DLD1 (cell line): ENCODE results near the gene COMMD1.

Source experiments
- in situ Hi-C: cut with HindIII; loops from 2 replicates; pipeline ENCODE4 v1.10.0; 2017; ENCODE audit warnings: low sequenced_read_pairs

Gene COMMD1

DNA sequence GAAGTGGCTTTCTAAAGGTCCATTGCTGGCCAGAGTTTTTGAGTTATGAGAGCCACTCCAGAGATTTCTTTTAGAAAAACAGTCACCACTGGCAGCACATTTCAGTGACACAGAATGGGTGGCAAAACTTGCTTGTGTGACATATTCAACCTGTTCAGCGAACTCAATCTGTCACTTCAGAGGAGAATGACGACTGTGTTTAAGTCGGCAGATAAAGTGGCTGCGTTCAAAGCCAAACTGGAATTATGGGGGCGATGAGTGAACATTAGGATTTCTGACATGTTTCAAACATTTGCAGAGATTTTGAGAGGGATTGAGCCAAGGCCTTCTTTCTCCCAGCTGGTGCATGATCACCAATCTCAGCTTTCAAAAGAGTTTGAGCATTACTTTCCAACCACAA is 150.9 kb downstream of the COMMD1 start:
- in situ Hi-C loops = no loop called here

DNA sequence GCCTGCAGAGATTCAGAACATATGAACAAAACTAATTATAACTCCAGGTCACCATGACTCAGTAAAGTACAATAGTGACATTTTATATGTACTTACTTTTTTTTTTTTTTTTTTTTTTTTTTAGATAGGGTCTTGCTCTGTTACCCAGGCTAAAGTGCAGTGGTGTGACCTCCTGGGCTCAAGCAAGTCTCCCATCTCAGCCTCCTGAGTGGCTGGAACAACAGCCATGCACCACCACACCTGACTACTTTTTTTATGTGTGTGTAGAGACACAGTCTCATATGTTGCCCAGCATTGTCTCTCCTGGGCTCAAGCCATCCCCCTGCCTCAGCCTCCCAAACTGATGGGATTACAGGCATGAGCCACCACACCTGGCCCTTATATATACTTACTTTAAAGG is 159.8 kb downstream of the COMMD1 start:
- in situ Hi-C loops = no loop called here

GRCh38 chr2:62071126-62071598 is 165.7 kb downstream of the COMMD1 start:
- in situ Hi-C loops = no loop called here

- in situ Hi-C loops = no loop called here
Observed at GRCh38 chr2:62071760-62072680, 166.5 kb downstream of the COMMD1 start.

DNA sequence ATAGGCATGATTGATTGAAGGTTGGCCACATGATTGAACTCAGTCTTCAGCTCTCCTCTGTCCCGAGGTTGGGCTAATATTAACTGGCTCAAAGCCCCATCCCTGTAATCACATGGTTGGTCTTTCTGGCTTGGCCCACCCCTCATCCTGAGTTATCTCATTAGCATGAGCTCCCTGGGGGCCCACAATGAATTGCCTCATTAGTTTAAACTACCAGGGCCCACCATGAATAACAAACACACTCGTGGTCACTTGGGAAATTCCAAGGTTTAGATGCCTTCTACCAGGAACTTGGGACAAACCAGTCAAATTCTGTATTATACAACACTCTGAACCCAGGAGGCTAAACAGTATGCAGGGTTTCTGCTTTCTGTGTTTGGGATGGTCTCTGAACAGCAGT is 168.8 kb downstream of the COMMD1 start:
- in situ Hi-C loops = no loop called here

DNA sequence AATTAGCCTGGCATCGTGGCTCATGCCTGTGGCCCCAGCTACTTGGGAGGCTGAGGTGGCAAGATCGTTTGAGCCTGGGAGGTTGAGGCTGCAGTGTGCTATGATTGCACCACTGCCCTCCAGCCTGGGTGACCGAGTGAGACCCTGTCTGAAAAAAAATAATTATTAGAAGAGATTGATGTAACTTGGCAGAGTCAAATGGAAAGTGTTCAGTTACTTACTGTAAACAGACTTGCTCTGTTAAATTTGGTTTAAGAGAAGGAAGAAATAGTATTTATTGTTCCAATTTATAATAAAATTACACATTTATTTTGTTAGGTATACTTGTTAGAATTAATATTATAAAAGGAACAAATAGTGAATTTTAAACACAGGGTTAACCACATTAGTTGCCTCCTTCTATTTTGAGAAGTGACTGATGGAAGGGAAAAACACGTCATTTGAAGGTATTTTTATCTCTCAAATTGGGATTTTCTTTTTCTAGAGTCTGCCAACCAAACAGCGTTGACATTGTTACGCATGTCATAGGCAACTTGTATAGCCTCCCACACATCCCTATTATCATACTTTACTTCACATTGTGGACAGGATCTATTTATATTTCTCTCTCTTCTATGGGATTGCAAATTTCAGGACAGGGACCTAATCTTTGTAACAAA is 171.6 kb downstream of the COMMD1 start:
- in situ Hi-C loops = no loop called here

DNA sequence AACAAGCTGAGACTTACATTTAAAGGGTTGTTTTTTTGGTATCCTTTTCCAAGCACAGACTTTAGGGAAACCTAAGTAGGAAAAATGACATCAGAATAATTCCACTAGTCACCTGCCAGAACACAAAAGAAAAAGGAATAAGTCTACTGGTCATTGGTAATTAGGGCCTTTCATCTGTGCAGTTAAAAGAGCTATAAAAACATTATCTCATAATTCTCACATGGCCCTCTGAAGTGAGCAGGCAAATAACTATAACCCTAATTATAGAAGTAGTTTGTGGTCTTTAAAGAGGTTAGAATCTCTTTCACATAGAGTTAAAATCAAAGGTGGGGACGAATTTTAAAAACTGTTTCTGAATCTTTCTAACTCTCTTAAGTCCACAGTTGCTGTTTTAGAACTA is 179.3 kb downstream of the COMMD1 start:
- in situ Hi-C loops = no loop called here

- in situ Hi-C loops = no loop called here
Observed at GRCh38 chr2:62089658-62090057, 184.2 kb downstream of the COMMD1 start.

GRCh38 chr2:62091471-62091870 is 186.0 kb downstream of the COMMD1 start:
- in situ Hi-C loops = no loop called here

- in situ Hi-C loops = no loop called here
Observed at GRCh38 chr2:62099050-62099449, 193.6 kb downstream of the COMMD1 start.

DNA sequence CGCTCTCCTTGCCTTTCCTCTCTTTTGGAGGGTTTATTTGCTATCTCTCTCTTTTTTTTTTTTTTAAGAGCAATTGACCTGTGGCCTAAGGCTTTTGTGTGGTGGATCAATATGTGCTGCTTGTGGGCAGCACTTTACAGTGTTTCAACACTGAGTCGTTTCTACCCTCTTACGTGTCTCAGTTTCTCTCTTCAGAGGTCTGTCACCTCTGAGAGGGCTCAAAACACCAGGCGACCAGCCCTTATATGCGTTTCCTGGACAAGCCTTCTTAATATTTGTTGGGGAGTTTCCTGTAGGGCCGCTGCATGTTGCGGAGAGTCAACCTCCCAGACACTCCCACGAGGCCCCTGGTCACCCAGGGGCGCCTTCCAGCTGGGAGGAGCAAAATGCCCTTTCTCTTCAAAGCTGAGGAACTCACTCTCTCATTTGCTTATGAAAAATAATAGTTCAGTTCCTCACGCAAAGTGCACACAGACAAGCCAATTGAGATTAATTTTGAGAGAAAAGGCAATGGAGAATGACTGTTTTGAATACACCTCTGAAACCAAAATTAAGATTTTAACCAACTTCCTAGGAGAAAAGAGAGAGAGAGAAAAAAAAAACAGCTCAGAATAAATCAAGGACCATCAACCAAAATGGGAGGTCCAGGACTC is 194.2 kb downstream of the COMMD1 start:
- in situ Hi-C loops = no loop called here

DNA sequence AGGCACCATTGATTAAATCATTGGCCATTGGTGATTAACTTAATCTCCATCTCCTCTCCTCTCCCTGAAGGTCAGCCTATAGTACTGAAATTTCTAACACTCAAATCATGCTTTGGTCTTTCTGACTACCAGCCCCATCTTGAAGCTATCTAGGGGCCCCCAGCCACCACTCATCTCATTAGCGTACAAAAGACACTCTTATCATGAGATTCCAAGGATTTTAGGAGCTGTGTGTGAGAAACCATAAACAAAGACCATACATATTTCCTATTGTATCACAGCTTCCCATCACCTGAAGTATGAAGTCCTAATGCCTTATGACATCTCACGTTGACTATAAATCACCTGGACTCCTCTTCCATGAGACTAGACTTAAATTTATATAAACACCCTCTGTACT is 196.4 kb downstream of the COMMD1 start:
- in situ Hi-C loops = no loop called here

GRCh38 chr2:62102402-62102920 is 197.0 kb downstream of the COMMD1 start:
- in situ Hi-C loops = no loop called here

DNA sequence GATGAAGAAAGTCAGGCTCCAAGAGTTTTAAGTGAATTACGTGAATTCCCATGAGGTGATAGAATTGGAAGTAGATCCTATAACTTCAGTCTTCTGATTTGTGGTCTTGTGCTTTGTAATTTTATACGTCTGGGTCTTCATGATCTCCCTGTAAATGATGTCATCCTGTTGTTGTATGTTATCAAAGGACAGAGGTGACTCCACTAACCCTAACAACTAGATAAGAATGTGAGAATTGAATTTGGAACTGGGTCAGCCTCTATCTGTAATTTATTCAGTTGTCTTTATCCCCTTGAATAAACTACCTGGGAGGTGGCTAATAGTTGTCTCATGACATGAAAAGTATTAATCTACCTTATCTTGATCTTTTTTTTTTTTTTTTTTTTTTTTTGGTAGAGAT is 204.1 kb downstream of the COMMD1 start:
- in situ Hi-C loops = no loop called here

DNA sequence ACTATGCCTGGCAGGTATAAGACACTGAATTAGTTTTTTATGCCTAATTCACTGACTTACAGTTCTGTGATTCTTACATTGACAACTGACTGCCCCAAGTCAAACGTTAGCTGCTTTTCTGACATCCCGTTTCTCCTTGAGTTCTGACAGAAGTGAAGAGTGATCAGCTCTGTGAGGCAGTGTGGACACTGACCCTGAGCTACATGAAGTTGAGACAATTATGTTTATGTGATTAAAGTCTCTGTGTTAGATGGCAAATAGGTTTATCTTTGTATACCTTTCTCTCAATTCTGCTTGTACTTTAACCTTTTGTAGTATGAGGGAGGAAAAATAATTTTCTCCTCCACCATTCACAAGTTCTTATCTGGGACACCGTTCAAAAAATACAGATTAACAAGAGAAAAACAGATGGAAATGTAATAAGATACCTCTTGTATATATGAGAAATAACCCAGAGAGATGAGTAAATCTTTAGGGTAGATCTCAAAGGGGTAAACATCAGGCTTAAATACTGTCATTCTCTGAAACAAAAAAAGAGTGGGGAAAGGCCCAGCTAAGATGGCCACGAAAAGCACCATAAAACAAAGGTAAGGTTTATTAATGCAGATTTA is 205.0 kb downstream of the COMMD1 start:
- in situ Hi-C loops = no loop called here

DNA sequence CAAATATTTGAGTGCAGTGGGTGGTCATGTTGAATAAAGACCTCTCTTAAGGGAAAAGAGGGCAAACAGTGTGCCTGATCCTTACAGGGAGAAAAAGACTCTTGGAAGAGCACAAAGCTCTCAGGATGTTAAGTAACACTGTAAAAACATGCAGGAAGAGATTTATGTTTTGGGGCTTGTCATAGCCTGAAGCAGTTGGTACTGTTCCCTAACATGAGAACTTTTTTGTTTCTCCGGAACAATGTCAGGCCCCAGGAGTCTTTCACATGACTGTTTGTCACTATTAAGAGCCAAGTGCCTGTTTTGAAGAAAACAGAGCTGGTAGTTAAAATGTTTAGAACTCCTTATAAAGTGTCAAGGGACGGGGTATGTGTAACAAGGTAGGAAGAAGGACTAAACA is 206.7 kb downstream of the COMMD1 start:
- in situ Hi-C loops = no loop called here

GRCh38 chr2:62114564-62114963 is 209.1 kb downstream of the COMMD1 start:
- in situ Hi-C loops = no loop called here

DNA sequence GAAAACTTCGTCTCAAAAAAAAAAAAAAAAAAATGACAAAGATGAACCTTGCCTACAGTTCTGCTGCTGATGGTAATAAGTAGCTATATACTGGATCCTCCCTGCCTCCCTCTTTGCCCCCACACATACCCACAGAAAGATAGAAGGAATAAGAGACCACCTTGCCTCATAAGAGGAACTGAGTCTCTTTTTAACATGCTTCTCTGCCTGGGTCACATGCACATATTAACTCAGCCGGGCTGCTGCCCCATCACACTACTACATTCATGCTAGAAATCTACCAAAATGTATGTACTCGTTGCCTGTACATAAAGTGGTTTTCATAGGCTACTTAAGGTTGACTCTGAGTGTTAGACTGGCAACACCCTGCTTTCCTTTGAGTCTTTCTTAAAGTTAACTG is 211.5 kb downstream of the COMMD1 start:
- in situ Hi-C loops = no loop called here

GRCh38 chr2:62118160-62118559 is 212.7 kb downstream of the COMMD1 start:
- in situ Hi-C loops = no loop called here

GRCh38 chr2:62119311-62119974 is 214.0 kb downstream of the COMMD1 start:
- in situ Hi-C loops = no loop called here
